PC-9 (cell line): ENCODE measurements around the gene CATSPERB. TPM values are rescaled to one million over a fixed set of nuclear protein-coding genes. Genes with fewer than 3 reads are reported as not detected.

Experiments
- BruUV-seq: library from RNA; stranded (reverse); fragments of 400-500 nt; replicated peaks from 2 replicates; lab custom pipeline; 2021; lab: Mats Ljungman, UMichigan
- CTCF ChIA-PET: fragments of 300-600 bp; sonication (Branson Sonifier 250); formaldehyde crosslinking; loops from one replicate; lab custom pipeline; 2022; ENCODE audit warnings: antibody characterized with exemption; lab: Charles Lee
- POLR2A ChIA-PET: fragments of 300-600 bp; sonication (Branson Sonifier 250); formaldehyde crosslinking; loops from one replicate; lab custom pipeline; 2022; ENCODE audit warnings: antibody characterized with exemption; ENCODE audit not compliant: unreplicated experiment; lab: Charles Lee
- DNase-seq, 2 experiments: peaks; one replicate each; pipeline versions ENCODE4 v3.0.0 to v3.0.0-alpha.2; 2015 to 2022; ENCODE audit warnings: mixed read lengths in 1 of 2
- H2AFZ ChIP-seq: fragments of 200-600 bp; sonication (generic); 2 replicates; pipeline ENCODE4 v1.8.1; 2017; ENCODE audit warnings: antibody characterized with exemption
- H3F3A ChIP-seq: fragments of 200-600 bp; sonication (generic); 2 replicates; pipeline ENCODE4 v1.8.1; 2017; ENCODE audit warnings: antibody characterized with exemption, mild to moderate bottlenecking, low read depth; ENCODE audit not compliant: insufficient read depth
- H3K27ac ChIP-seq: fragments of 200-600 bp; sonication (generic); 2 replicates; pipeline ENCODE4 v1.6.1; 2016; ENCODE audit warnings: mixed run types
- H3K27me3 ChIP-seq: fragments of 200-600 bp; sonication (generic); 2 replicates; pipeline ENCODE4 v1.6.1; 2016; ENCODE audit warnings: low read depth, mixed run types; ENCODE audit not compliant: insufficient read depth
- H3K36me3 ChIP-seq: fragments of 200-600 bp; sonication (generic); 2 replicates; pipeline ENCODE4 v1.6.1; 2016; ENCODE audit warnings: low read depth, mixed run types
- H3K4me1 ChIP-seq: fragments of 200-600 bp; sonication (generic); replicated peaks from 2 replicates; pipeline ENCODE4 v1.6.1; 2016; ENCODE audit warnings: mixed run types; ENCODE audit not compliant: insufficient read depth
- H3K4me2 ChIP-seq: fragments of 200-600 bp; sonication (generic); 2 replicates; pipeline ENCODE4 v1.6.1; 2017; ENCODE audit warnings: mixed run types
- H3K4me3 ChIP-seq: fragments of 200-600 bp; sonication (generic); 2 replicates; pipeline ENCODE4 v1.6.1; 2016; ENCODE audit warnings: mixed run types
- H3K79me2 ChIP-seq: fragments of 200-600 bp; sonication (generic); 2 replicates; pipeline ENCODE4 v1.6.1; 2017; ENCODE audit warnings: low read depth, mixed run types
- H3K9me2 ChIP-seq: fragments of 200-600 bp; sonication (generic); 2 replicates; pipeline ENCODE4 v1.8.1; 2017; ENCODE audit warnings: mild to moderate bottlenecking; ENCODE audit not compliant: insufficient read depth
- H3K9me3 ChIP-seq: fragments of 200-600 bp; sonication (generic); 2 replicates; pipeline ENCODE4 v1.8.1; 2016; ENCODE audit warnings: low read depth; ENCODE audit not compliant: insufficient read depth
- H4K20me1 ChIP-seq: fragments of 200-600 bp; sonication (generic); 2 replicates; pipeline ENCODE4 v1.8.1; 2017; ENCODE audit not compliant: insufficient read depth
- EZH2 ChIP-seq: fragments of 200-600 bp; sonication (generic); IDR thresholded peaks from 2 replicates; pipeline ENCODE4 v1.8.0; 2017; ENCODE audit warnings: antibody characterized with exemption, low read depth
- intact Hi-C: fragments of 100-400 bp; cut with micrococcal nuclease; formaldehyde crosslinking; loops from one replicate; pipeline ENCODE4 v1.10.0; 2022; ENCODE audit not compliant: unreplicated experiment
- total RNA-seq: library from RNA; stranded (reverse); gene quantifications from 2 replicates; pipeline ENCODE4 v1.2.3, GENCODE V29; 2021
- TF ChIP-seq, protein P1 (sequence below): fragments of 200-600 bp; sonication (generic); conservative IDR thresholded peaks from 2 replicates; pipeline ENCODE4 v1.6.1; 2017; ENCODE audit warnings: mixed run types, antibody characterized with exemption, mild to moderate bottlenecking, moderate library complexity

Gene CATSPERB
- total RNA-seq, 1 experiment from 2014 or later, result not detected

DNA sequence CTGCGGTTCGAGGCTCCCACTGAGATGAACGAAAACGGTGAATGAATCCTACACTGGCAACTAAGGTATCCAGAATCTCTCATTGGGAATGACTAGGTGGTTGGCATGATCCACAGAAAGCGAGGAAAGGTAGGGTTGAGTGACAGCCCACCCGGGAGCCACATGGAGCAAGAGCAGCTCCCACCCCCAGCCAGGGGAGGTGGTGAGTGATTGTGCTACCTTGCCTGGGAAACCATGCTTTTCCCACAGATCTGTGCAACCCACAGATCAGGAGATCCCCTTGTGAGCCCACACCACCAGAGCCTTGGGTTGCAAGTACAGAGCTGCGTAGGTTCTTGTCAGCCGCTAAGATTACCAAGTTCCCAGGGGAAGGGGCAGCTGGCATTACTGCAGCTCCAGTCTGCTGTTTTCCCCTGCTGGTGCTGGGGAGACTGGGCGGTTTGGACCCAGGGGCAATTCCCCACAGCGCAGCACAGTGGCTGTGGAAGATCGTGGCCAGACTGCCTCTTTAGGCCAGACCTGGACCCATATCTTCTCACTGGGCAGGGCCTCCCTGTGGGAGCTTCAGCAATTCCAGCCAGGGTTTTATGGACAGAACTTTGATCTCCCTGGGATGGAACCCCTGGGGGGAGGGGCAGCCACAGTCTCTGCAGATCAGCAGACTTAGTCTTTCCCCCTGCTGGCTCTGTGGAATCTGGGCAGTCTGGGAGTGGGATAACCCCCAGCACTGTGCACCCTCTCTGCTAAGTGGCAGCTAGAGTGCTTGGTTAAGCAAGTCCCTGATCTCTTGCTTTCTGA lies 177.2 kb downstream of the CATSPERB start:
- H2AFZ ChIP-seq, result no peak overlapping the region
- no peaks in the 10 kb centered on the region for H3K27me3 ChIP-seq
- no peak overlapping the region for H3K4me3 ChIP-seq
- H3F3A ChIP-seq, result no peaks in the 10 kb centered on the region
- TF ChIP-seq, protein P1, sequence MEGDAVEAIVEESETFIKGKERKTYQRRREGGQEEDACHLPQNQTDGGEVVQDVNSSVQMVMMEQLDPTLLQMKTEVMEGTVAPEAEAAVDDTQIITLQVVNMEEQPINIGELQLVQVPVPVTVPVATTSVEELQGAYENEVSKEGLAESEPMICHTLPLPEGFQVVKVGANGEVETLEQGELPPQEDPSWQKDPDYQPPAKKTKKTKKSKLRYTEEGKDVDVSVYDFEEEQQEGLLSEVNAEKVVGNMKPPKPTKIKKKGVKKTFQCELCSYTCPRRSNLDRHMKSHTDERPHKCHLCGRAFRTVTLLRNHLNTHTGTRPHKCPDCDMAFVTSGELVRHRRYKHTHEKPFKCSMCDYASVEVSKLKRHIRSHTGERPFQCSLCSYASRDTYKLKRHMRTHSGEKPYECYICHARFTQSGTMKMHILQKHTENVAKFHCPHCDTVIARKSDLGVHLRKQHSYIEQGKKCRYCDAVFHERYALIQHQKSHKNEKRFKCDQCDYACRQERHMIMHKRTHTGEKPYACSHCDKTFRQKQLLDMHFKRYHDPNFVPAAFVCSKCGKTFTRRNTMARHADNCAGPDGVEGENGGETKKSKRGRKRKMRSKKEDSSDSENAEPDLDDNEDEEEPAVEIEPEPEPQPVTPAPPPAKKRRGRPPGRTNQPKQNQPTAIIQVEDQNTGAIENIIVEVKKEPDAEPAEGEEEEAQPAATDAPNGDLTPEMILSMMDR, result no peak
- TF ChIP-seq EZH2, result no peak
- H3K9me2 ChIP-seq, result no peaks in the 10 kb centered on the region
- H3K4me1 ChIP-seq, result no peaks in the 10 kb centered on the region
- intact Hi-C loops, result no loop called here
- no peak overlapping the region for H3K27ac ChIP-seq
- ChIA-PET CTCF (no interaction called here), POLR2A (no interaction called here)
- H3K9me3 ChIP-seq, result no peaks in the 10 kb centered on the region
- no peak overlapping the region for H3K4me2 ChIP-seq
- H4K20me1 ChIP-seq, result no peaks in the 10 kb centered on the region
- H3K36me3 ChIP-seq, result no peaks in the 10 kb centered on the region
- no peak for DNase-seq
- H3K79me2 ChIP-seq, result no peaks in the 10 kb centered on the region
- BruUV-seq, result no TSS peak

DNA sequence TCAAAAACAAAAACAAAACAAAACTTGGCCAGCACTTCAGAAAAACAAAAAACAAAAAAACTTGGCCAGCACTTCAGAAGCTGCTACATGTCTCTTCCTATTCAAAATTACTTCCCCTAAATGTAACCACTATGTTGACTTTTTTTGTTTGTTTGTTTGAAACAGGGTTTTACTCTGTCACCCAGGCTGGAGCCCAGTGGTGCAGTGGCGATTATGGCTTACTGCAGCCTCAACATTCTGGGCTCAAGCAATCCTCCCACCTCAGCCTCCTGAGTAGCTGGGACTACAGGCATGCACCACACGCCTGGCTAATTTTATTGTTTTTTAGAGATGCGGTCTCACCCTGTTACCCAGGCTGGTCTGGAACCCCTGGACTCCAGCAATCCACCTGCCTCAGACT lies 183.8 kb downstream of the CATSPERB start:
- H3K36me3 ChIP-seq, result no peaks in the 10 kb centered on the region
- POLR2A ChIA-PET, result no interaction called here
- no peak overlapping the region for H2AFZ ChIP-seq
- H3K79me2 ChIP-seq, result no peaks in the 10 kb centered on the region
- no peak overlapping the region for H3K4me2 ChIP-seq
- no peak for DNase-seq
- no TSS peak for BruUV-seq
- no peaks in the 10 kb centered on the region for H3K4me1 ChIP-seq
- no peaks in the 10 kb centered on the region for H3F3A ChIP-seq
- no peak overlapping the region for H3K27ac ChIP-seq
- CTCF ChIA-PET, result no interaction called here
- no peak overlapping the region for H3K4me3 ChIP-seq
- TF ChIP-seq, protein P1, result no peak
- no peak for TF ChIP-seq EZH2
- intact Hi-C loops, result no loop called here
- H3K9me2 ChIP-seq, result no peaks in the 10 kb centered on the region
- H3K9me3 ChIP-seq, result no peaks in the 10 kb centered on the region
- H3K27me3 ChIP-seq, result no peaks in the 10 kb centered on the region
- H4K20me1 ChIP-seq, result no peaks in the 10 kb centered on the region

DNA sequence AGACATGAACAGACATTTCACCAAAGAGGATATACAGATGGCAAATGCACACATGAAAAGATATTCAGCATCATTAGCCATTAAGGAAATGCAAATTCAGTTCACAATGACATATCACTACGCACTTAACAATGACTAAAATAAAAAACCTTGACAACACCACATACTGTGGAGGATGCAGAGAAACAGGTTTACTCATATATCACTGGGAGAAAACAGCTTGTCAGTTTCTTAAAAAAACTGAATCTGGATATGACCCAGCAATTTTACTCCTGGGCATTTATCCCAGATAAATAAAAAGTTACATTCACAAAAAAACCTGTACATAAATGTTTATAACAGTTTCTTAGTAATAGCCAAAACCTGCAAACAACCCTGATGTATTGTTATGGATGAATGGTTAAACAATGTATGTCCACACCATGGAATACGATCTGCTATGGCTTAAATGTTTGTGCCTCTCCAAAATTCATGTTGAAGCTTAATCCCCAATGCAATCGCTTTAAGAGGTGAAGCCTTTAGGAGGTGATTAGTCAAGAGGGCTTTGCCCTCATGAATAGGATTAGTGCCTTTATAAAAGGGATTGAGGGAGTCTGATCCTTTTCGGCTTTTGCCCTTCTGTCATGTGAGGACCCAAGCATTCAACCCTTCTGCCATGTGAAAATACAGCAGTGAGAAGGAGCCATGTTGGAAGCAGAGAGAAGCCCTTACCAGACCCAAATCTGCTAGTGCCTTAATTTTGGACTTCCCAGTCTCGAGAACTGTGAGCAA lies 185.8 kb downstream of the CATSPERB start:
- ChIA-PET CTCF (no interaction called here), POLR2A (no interaction called here)
- intact Hi-C loops, result no loop called here
- Histone ChIP-seq H3K9me2 (no peaks in the 10 kb centered on the region), H3K27me3 (no peaks in the 10 kb centered on the region), H3K36me3 (no peaks in the 10 kb centered on the region), H3K4me2 (no peak overlapping the region), H3K4me3 (no peak overlapping the region), H3F3A (no peaks in the 10 kb centered on the region), H2AFZ (no peak overlapping the region), H3K27ac (no peak overlapping the region), H3K4me1 (no peaks in the 10 kb centered on the region), H4K20me1 (no peaks in the 10 kb centered on the region), H3K9me3 (no peaks in the 10 kb centered on the region), H3K79me2 (no peaks in the 10 kb centered on the region)
- no peak for TF ChIP-seq EZH2
- TF ChIP-seq, protein P1, result no peak
- BruUV-seq, result no TSS peak
- DNase-seq, result peak in 1 of 2 experiments; percentile 53
